Measurements from ENCODE around the gene ABCC4. TPM values are rescaled to one million over a fixed set of nuclear protein-coding genes. Genes with fewer than 3 reads are reported as not detected.

Gene ABCC4
- total and polyA plus RNA-seq, 2 donors (not counting 1 experiment from before 2014, with no cell fraction given), result 1.8 to 7.1 TPM

- TF ChIP-seq EZH2 (IDR thresholded peaks at IDR 0.05; ENCODE audit: borderline replicate concordance, insufficient read depth, low read depth, low read length, poor library complexity, severe bottlenecking) (no peak), CTCF (IDR thresholded peaks at IDR 0.05) (no peak)
- Histone ChIP-seq H3K36me3 (replicated peaks in 1 of 2; ENCODE audit: control extremely low read depth in 1 of 2, control insufficient read depth in 1 of 2, extremely low read depth in 1 of 2, insufficient read depth in 2 of 2, low read length in 1 of 2) (no peaks in the 10 kb centered on the region), H3K27ac (ENCODE audit: low read length in 2 of 2) (no peak overlapping the region), H2AFZ (ENCODE audit: insufficient read depth, low read depth, low read length, poor library complexity, severe bottlenecking) (no peak overlapping the region), H3K4me2 (replicated peaks; ENCODE audit: low read depth, low read length, poor library complexity, severe bottlenecking) (no peak overlapping the region), H4K20me1 (ENCODE audit: control insufficient read depth, insufficient read depth, low read length, poor library complexity, severe bottlenecking) (no peaks in the 10 kb centered on the region), H3K27me3 (replicated peaks in 1 of 4; ENCODE audit: control extremely low read depth in 1 of 4, control insufficient read depth in 3 of 4, insufficient read depth in 4 of 4, low read length in 3 of 4) (no peaks in the 10 kb centered on the region), H3K9ac (ENCODE audit: low read length) (no peak overlapping the region), H3K9me3 (ENCODE audit: control extremely low read depth in 1 of 3, control insufficient read depth in 2 of 3, insufficient read depth in 1 of 3, low read length in 2 of 3) (no peaks in the 10 kb centered on the region), H3K4me1 (ENCODE audit: control insufficient read depth in 2 of 2, insufficient read depth in 2 of 2, low read length in 2 of 2) (no peaks in the 10 kb centered on the region), H3K79me2 (ENCODE audit: control insufficient read depth, insufficient read depth, low read length) (no peaks in the 10 kb centered on the region), H3K4me3 (ENCODE audit: control extremely low read depth in 1 of 5, extremely low read depth in 1 of 5, insufficient read depth in 1 of 5, low read depth in 2 of 5, low read length in 4 of 5) (no peak overlapping the region)
- CTCF ChIA-PET, result interaction anchor here (1.3 kb wide), 1 partner anchor 24 kb away, joined by 4 read pairs; no protein-coding TSS in a partner anchor
- H3K4me3 Mint-ChIP-seq, result no peak overlapping the region
- POLR2A ChIA-PET, result no interaction called here
- intact Hi-C loops (cut with micrococcal nuclease), result no loop called here
- no peaks in the 10 kb centered on the region for H3K9me3 Mint-ChIP-seq (ENCODE audit: insufficient read depth)
- DNase-seq (no peak), ATAC-seq (ENCODE audit: low read depth) (no peak)
- no peaks in the 10 kb centered on the region for H3K4me1 Mint-ChIP-seq
- no peaks in the 10 kb centered on the region for H3K27me3 Mint-ChIP-seq
- H3K27ac Mint-ChIP-seq, result no peak overlapping the region
- WGBS (ENCODE audit: insufficient coverage), result 100% methylated on average over 1 of the region's 4 CpGs
Measured at GRCh38 chr13:95164830-95165229, 136.4 kb downstream of the ABCC4 start.

GRCh38 chr13:95160112-95160906 is 140.9 kb downstream of the ABCC4 start:
- no peak for ATAC-seq (ENCODE audit: low read depth)
- Histone ChIP-seq H4K20me1 (ENCODE audit: control insufficient read depth, insufficient read depth, low read length, poor library complexity, severe bottlenecking) (no peaks in the 10 kb centered on the region), H3K4me2 (replicated peaks; ENCODE audit: low read depth, low read length, poor library complexity, severe bottlenecking) (no peak overlapping the region), H3K27ac (ENCODE audit: low read length in 2 of 2) (no peak overlapping the region), H2AFZ (ENCODE audit: insufficient read depth, low read depth, low read length, poor library complexity, severe bottlenecking) (no peak overlapping the region), H3K79me2 (ENCODE audit: control insufficient read depth, insufficient read depth, low read length) (no peaks in the 10 kb centered on the region), H3K4me3 (ENCODE audit: control extremely low read depth in 1 of 5, extremely low read depth in 1 of 5, insufficient read depth in 1 of 5, low read depth in 2 of 5, low read length in 4 of 5) (no peak overlapping the region), H3K9ac (ENCODE audit: low read length) (no peak overlapping the region), H3K4me1 (ENCODE audit: control insufficient read depth in 2 of 2, insufficient read depth in 2 of 2, low read length in 2 of 2) (no peaks in the 10 kb centered on the region), H3K9me3 (ENCODE audit: control extremely low read depth in 1 of 3, control insufficient read depth in 2 of 3, insufficient read depth in 1 of 3, low read length in 2 of 3) (no peaks in the 10 kb centered on the region), H3K27me3 (replicated peaks in 1 of 4; ENCODE audit: control extremely low read depth in 1 of 4, control insufficient read depth in 3 of 4, insufficient read depth in 4 of 4, low read length in 3 of 4) (no peaks in the 10 kb centered on the region), H3K36me3 (replicated peaks in 1 of 2; ENCODE audit: control extremely low read depth in 1 of 2, control insufficient read depth in 1 of 2, extremely low read depth in 1 of 2, insufficient read depth in 2 of 2, low read length in 1 of 2) (no peaks in the 10 kb centered on the region)
- no peak for TF ChIP-seq CTCF (IDR thresholded peaks at IDR 0.05)
- no peak for TF ChIP-seq EZH2 (IDR thresholded peaks at IDR 0.05; ENCODE audit: borderline replicate concordance, insufficient read depth, low read depth, low read length, poor library complexity, severe bottlenecking)
- Mint-ChIP-seq H3K9me3 (ENCODE audit: insufficient read depth) (no peaks in the 10 kb centered on the region), H3K27ac (no peak overlapping the region), H3K27me3 (no peaks in the 10 kb centered on the region), H3K4me1 (no peaks in the 10 kb centered on the region), H3K4me3 (no peak overlapping the region)
- intact Hi-C loops (cut with micrococcal nuclease), result no loop called here
- CTCF ChIA-PET, result no interaction called here
- WGBS (ENCODE audit: insufficient coverage), result 93% methylated on average over 3 of the region's 4 CpGs
- DNase-seq, result no peak
- POLR2A ChIA-PET, result no interaction called here
